B cell (primary cell): ENCODE data around the gene SIRT3. TPM values are rescaled to one million over a fixed set of nuclear protein-coding genes. Genes with fewer than 3 reads are reported as not detected.

Source experiments
- ATAC-seq: fragments of 200-7000 bp; cut with Tn5 transposase; one replicate; pipeline ENCODE4 v1.10.0; 2021; ENCODE audit warnings: low read depth, mild to moderate bottlenecking, moderate number of reproducible peaks, moderate library complexity
- CTCF ChIA-PET: fragments of 350-600 bp; sonication (Branson Sonifier 250); formaldehyde crosslinking; loops from one replicate; lab custom pipeline; 2021; ENCODE audit warnings: antibody characterized with exemption, inconsistent platforms; lab: Charles Lee
- POLR2A ChIA-PET: fragments of 350-600 bp; sonication (Branson Sonifier 250); formaldehyde crosslinking; loops from one replicate; lab custom pipeline; 2021; ENCODE audit warnings: antibody characterized with exemption; lab: Charles Lee
- DNase-seq: peaks from one replicate; pipeline ENCODE4 v3.0.0; 2013
- H2AFZ ChIP-seq: 2 replicates; pipeline ENCODE4 v1.6.1; 2012; ENCODE audit warnings: mild to moderate bottlenecking, low read depth, low read length; ENCODE audit not compliant: insufficient read depth, poor library complexity, severe bottlenecking
- H3K27ac ChIP-seq, 2 donors: 1 replicate in 1 of 2; 2 replicates in 1 of 2; pipeline ENCODE4 v1.5.1; 2012 to 2013; ENCODE audit warnings: low read length in 2 of 2, mild to moderate bottlenecking in 2 of 2, moderate library complexity in 1 of 2
- H3K27me3 ChIP-seq, 4 experiments: fragments of 200-600 bp in 1 of 4; sonication (generic) in 1 of 4; replicated peaks in 1 of 4; 1 replicate in 2 of 4; 2 replicates in 2 of 4; pipeline versions ENCODE4 v1.6.1 to v1.7.0; 2013 to 2016; ENCODE audit warnings: low read length in 3 of 4, mild to moderate bottlenecking in 2 of 4, mixed read lengths in 1 of 4, moderate library complexity in 1 of 4; ENCODE audit not compliant: insufficient read depth in 4 of 4, control insufficient read depth in 3 of 4; ENCODE audit errors: control extremely low read depth in 1 of 4
- H3K36me3 ChIP-seq, 2 experiments: replicated peaks in 1 of 2; 1 replicate in 1 of 2; 2 replicates in 1 of 2; pipeline versions ENCODE4 v1.6.1 to v1.7.1; 2013; ENCODE audit warnings: low read length in 1 of 2; ENCODE audit not compliant: insufficient read depth in 2 of 2, control insufficient read depth in 1 of 2; ENCODE audit errors: control extremely low read depth in 1 of 2, extremely low read depth in 1 of 2
- H3K4me1 ChIP-seq, 2 donors: fragments of 200-600 bp in 1 of 2; sonication (generic) in 1 of 2; 1 replicate in 1 of 2; 2 replicates in 1 of 2; pipeline versions ENCODE4 v1.5.1 to v1.6.1; 2013 to 2017; ENCODE audit warnings: low read length in 2 of 2; ENCODE audit not compliant: control insufficient read depth in 2 of 2, insufficient read depth in 2 of 2
- H3K4me2 ChIP-seq: replicated peaks from 2 replicates; pipeline ENCODE3; 2012; ENCODE audit warnings: mild to moderate bottlenecking, low read depth, low read length; ENCODE audit not compliant: poor library complexity, severe bottlenecking
- H3K4me3 ChIP-seq, 5 experiments: fragments of 200-600 bp in 1 of 5; sonication (generic) in 1 of 5; 1 replicate in 3 of 5; 2 replicates in 2 of 5; pipeline versions ENCODE4 v1.5.1 to v1.7.0; 2011 to 2016; ENCODE audit warnings: low read length in 4 of 5, mild to moderate bottlenecking in 4 of 5, low read depth in 2 of 5, control low read depth in 1 of 5, moderate library complexity in 1 of 5; ENCODE audit not compliant: insufficient read depth in 1 of 5; ENCODE audit errors: control extremely low read depth in 1 of 5, extremely low read depth in 1 of 5
- H3K79me2 ChIP-seq: fragments of 200-600 bp; sonication (generic); one replicate; pipeline ENCODE4 v1.6.0; 2016; ENCODE audit warnings: low read length; ENCODE audit not compliant: control insufficient read depth, insufficient read depth
- H3K9ac ChIP-seq: fragments of 200-600 bp; sonication (generic); 2 replicates; pipeline ENCODE4 v1.6.1; 2017; ENCODE audit warnings: mild to moderate bottlenecking, low read length, moderate library complexity
- H3K9me3 ChIP-seq, 3 donors: one replicate each; pipeline versions ENCODE4 v1.6.1 to v1.7.1; 2013; ENCODE audit warnings: low read length in 2 of 3; ENCODE audit not compliant: control insufficient read depth in 2 of 3, insufficient read depth in 1 of 3; ENCODE audit errors: control extremely low read depth in 1 of 3
- H4K20me1 ChIP-seq: 2 replicates; pipeline ENCODE4 v1.6.0; 2012; ENCODE audit warnings: mild to moderate bottlenecking, low read length; ENCODE audit not compliant: insufficient read depth, control insufficient read depth, poor library complexity, severe bottlenecking
- H3K27ac Mint-ChIP-seq: one replicate; pipeline ENCODE4 v1.8.0; 2021; ENCODE audit warnings: mixed read lengths
- H3K27me3 Mint-ChIP-seq: one replicate; pipeline ENCODE4 v1.8.0; 2021; ENCODE audit warnings: mixed read lengths
- H3K4me1 Mint-ChIP-seq: one replicate; pipeline ENCODE4 v1.8.0; 2021; ENCODE audit warnings: mixed read lengths
- H3K4me3 Mint-ChIP-seq: one replicate; pipeline ENCODE4 v1.8.0; 2021; ENCODE audit warnings: mixed read lengths
- H3K9me3 Mint-ChIP-seq: one replicate; pipeline ENCODE4 v1.8.0; 2022; ENCODE audit warnings: mixed read lengths; ENCODE audit not compliant: insufficient read depth
- EZH2 ChIP-seq: IDR thresholded peaks from 2 replicates; pipeline ENCODE4 v1.6.1; 2012; ENCODE audit warnings: borderline replicate concordance, low read depth, mild to moderate bottlenecking, moderate library complexity, low read length; ENCODE audit not compliant: insufficient read depth, poor library complexity, severe bottlenecking
- WGBS: methylation state at CpG from one replicate; pipeline ENCODE4 v1.1.5; 2013; ENCODE audit warnings: missing lambda C conversion rate; ENCODE audit not compliant: insufficient coverage; 5-methylcytosine and 5-hydroxymethylcytosine counted together
- intact Hi-C: fragments of 100-400 bp; cut with micrococcal nuclease; formaldehyde crosslinking; loops from one replicate; pipeline ENCODE4 v1.10.0; 2022
- polyA plus RNA-seq: library from polyadenylated mRNA; depleted of rRNA; stranded (reverse); fragments of >200 nt; gene quantifications from 2 replicates; pipeline ENCODE4 v1.2.3, GENCODE V29; 2012
- total RNA-seq, 2 donors: library from RNA; stranded (reverse); fragments of 120-200 nt in 1 of 2; gene quantifications; 1 replicate in 1 of 2; 2 replicates in 1 of 2; pipeline versions ENCODE4 v1.2.3 to v1.2.4, GENCODE V29; 2013 to 2022
- TF ChIP-seq, protein P1 (sequence below): fragments of 200-600 bp; IDR thresholded peaks from one replicate; pipeline ENCODE4 v1.8.0; 2022; ENCODE audit warnings: antibody characterized with exemption, mild to moderate bottlenecking

Gene SIRT3
- total and polyA plus RNA-seq, 2 donors (not counting 1 experiment from before 2014, with no cell fraction given): 22.9 to 27.9 TPM

DNA sequence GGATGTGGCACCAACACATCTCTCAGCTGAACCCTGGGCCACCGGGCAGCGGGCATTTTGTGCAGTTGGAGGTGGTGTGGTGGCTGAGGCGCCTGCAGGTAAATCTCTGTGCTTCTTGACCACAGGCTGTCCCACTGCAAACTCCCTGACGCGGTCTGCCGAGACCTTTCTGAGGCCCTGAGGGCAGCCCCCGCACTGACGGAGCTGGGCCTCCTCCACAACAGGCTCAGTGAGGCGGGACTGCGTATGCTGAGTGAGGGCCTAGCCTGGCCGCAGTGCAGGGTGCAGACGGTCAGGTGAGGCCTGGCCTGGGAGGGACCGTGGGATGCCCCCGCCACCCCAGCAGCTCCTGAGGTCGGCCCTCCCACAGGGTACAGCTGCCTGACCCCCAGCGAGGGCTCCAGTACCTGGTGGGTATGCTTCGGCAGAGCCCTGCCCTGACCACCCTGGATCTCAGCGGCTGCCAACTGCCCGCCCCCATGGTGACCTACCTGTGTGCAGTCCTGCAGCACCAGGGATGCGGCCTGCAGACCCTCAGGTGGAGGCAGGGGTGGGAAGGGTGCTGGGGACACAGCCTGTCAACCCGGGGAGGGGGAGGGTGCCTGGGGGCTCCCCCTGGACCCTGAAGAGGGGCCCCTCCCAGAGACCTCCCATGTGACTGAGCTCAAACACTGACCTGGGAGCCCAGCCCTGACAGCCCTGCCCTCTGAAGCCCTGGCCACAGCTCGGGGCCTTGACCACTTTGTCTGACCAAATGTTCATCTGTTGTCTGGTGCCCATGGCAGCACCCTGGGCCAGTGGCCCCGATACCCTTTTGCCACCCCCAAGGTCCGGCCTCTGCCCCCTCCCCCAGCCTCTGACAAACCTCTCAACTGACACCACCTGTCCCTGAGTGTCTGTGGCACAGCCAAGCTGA, 48.2 kb upstream of the SIRT3 start:
- H3K4me1 ChIP-seq: peaks cover 43 to 44% of the 10 kb centered on the region in 2 donors
- H3K79me2 ChIP-seq: peaks cover 8% of the 10 kb centered on the region
- H3K27ac ChIP-seq: no peak overlapping the region
- Mint-ChIP-seq H3K4me1 (peaks cover 38% of the 10 kb centered on the region), H3K9me3 (no peaks in the 10 kb centered on the region), H3K27ac (no peak overlapping the region), H3K27me3 (peaks cover 35% of the 10 kb centered on the region), H3K4me3 (no peak overlapping the region)
- no peak overlapping the region for H3K4me3 ChIP-seq
- TF ChIP-seq, protein P1, sequence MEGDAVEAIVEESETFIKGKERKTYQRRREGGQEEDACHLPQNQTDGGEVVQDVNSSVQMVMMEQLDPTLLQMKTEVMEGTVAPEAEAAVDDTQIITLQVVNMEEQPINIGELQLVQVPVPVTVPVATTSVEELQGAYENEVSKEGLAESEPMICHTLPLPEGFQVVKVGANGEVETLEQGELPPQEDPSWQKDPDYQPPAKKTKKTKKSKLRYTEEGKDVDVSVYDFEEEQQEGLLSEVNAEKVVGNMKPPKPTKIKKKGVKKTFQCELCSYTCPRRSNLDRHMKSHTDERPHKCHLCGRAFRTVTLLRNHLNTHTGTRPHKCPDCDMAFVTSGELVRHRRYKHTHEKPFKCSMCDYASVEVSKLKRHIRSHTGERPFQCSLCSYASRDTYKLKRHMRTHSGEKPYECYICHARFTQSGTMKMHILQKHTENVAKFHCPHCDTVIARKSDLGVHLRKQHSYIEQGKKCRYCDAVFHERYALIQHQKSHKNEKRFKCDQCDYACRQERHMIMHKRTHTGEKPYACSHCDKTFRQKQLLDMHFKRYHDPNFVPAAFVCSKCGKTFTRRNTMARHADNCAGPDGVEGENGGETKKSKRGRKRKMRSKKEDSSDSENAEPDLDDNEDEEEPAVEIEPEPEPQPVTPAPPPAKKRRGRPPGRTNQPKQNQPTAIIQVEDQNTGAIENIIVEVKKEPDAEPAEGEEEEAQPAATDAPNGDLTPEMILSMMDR: no peak
- no peak for TF ChIP-seq EZH2
- intact Hi-C loops: loop anchor here (5.0 kb wide), 1 partner anchor 47 kb away; the partner anchor contains the start of genes PSMD13 and SIRT3
- no peak overlapping the region for H3K4me2 ChIP-seq
- no peak for DNase-seq
- 94% methylated on average over 23 of the region's 24 CpGs for WGBS
- H2AFZ ChIP-seq: no peak overlapping the region
- ChIA-PET CTCF (interaction anchor here (3.3 kb wide), 1 partner anchor 34 kb away, joined by 19 read pairs; no protein-coding TSS in a partner anchor), POLR2A (interaction anchor here (0.5 to 1.1 kb wide), 2 partner anchors 9 to 17 kb away, joined by 3 to 4 read pairs; no protein-coding TSS in a partner anchor)
- peaks cover 0 to 18% (median 0%) of the 10 kb centered on the region in 3 donors for H3K9me3 ChIP-seq
- ATAC-seq: no peak
- no peaks in the 10 kb centered on the region for H3K36me3 ChIP-seq
- H3K9ac ChIP-seq: no peak overlapping the region
- peaks cover 0 to 57% (median 23%) of the 10 kb centered on the region in 4 experiments for H3K27me3 ChIP-seq
- H4K20me1 ChIP-seq: peaks cover 5% of the 10 kb centered on the region
